HuH-7.5 (cell line): ENCODE measurements around the gene NDUFS4.
"Not testable (repeated sequence)": the region's sequence is repeated elsewhere in the genome, so short reads cannot be mapped to it uniquely, and the experiment has no call there.

Source experiments
- DNase-seq: peaks from one replicate; pipeline ENCODE4 v3.0.0; 2011; ENCODE audit warnings: low spot score

The NDUFS4 gene

GRCh38 chr5:53665313-53665712 lies 104.9 kb downstream of the NDUFS4 start:
- not testable (repeated sequence) for DNase-seq

- DNase-seq: no peak
These were observed 107.2 kb downstream of the NDUFS4 start for GRCh38 chr5:53667621-53668020.

GRCh38 chr5:53671447-53671846 lies 111.0 kb downstream of the NDUFS4 start:
- no peak for DNase-seq

GRCh38 chr5:53674121-53674520 lies 113.7 kb downstream of the NDUFS4 start:
- DNase-seq: no peak

GRCh38 chr5:53677632-53678031 lies 117.2 kb downstream of the NDUFS4 start:
- no peak for DNase-seq

GRCh38 chr5:53678981-53679660 lies 118.7 kb downstream of the NDUFS4 start:
- DNase-seq: no peak

GRCh38 chr5:53681079-53681478 lies 120.6 kb downstream of the NDUFS4 start:
- no peak for DNase-seq

- no peak for DNase-seq
These were observed 130.6 kb downstream of the NDUFS4 start for GRCh38 chr5:53691014-53691413.

- no peak for DNase-seq
These were observed 134.1 kb downstream of the NDUFS4 start for GRCh38 chr5:53694520-53695022.

GRCh38 chr5:53710405-53710804 lies 150.0 kb downstream of the NDUFS4 start:
- DNase-seq: not testable (repeated sequence)

- DNase-seq: no peak
These were observed 151.9 kb downstream of the NDUFS4 start for GRCh38 chr5:53712327-53712726.

- DNase-seq: no peak
These were observed 153.7 kb downstream of the NDUFS4 start for GRCh38 chr5:53713978-53714666.

GRCh38 chr5:53714667-53715010 lies 154.2 kb downstream of the NDUFS4 start:
- DNase-seq: no peak

GRCh38 chr5:53726121-53726520 lies 165.7 kb downstream of the NDUFS4 start:
- no peak for DNase-seq

- no peak for DNase-seq
These were observed 170.5 kb downstream of the NDUFS4 start for GRCh38 chr5:53730943-53731342.
